ENCODE results near the gene ACTN1. TPM values are rescaled to one million over a fixed set of nuclear protein-coding genes. Genes with fewer than 3 reads are reported as not detected.

Gene ACTN1
- total and polyA plus RNA-seq, 2 experiments from 2014 or later, result 121 to 280 TPM

GRCh38 chr14:69001375-69001774 is 22.3 kb upstream of the ACTN1 start:
- no peak overlapping the region for H3K4me3 ChIP-seq
- Mint-ChIP-seq H3K4me1 (peaks cover 32% of the 10 kb centered on the region), H3K4me3 (no peak overlapping the region), H3K27ac (no peak overlapping the region), H3K27me3 (ENCODE audit: insufficient read depth, low read depth, poor library complexity) (peaks cover 8% of the 10 kb centered on the region), H3K36me3 (ENCODE audit: low read depth) (no peaks in the 10 kb centered on the region; the same call in 2 of the 3 replicates), H3K9me3 (no peaks in the 10 kb centered on the region; the same call in 2 of the 3 replicates)
- no peaks in the 10 kb centered on the region for H3K79me2 ChIP-seq (replicated peaks; ENCODE audit: insufficient read depth)
- H3K36me3 ChIP-seq (ENCODE audit: insufficient read depth), result no peaks in the 10 kb centered on the region
- H4K20me1 ChIP-seq (replicated peaks; ENCODE audit: insufficient read depth), result no peaks in the 10 kb centered on the region
- ATAC-seq (no peak), DNase-seq (ENCODE audit: low spot score) (no peak)
- H3K4me2 ChIP-seq, result no peak overlapping the region
- no peak overlapping the region for H2AFZ ChIP-seq
- H3K27me3 ChIP-seq (ENCODE audit: insufficient read depth), result no peaks in the 10 kb centered on the region
- H3K27ac ChIP-seq (ENCODE audit: low read depth), result no peak overlapping the region
- 0 out of 2 replicates have a peak, but pooled peaks cover 2% of the 10 kb centered on the region for H3F3A ChIP-seq (replicated peaks; ENCODE audit: low read depth)
- H3K9me2 ChIP-seq (ENCODE audit: insufficient read depth), result no peaks in the 10 kb centered on the region
- TF ChIP-seq POLR2AphosphoS5 (IDR thresholded peaks at IDR 0.05; ENCODE audit: low read depth), result no peak
- TF ChIP-seq ZNF462 (CRISPR knock-in tag; IDR thresholded peaks at IDR 0.05), result no peak
- TF ChIP-seq CTCF (conservative IDR thresholded peaks at IDR 0.05; ENCODE audit: low read depth in 2 of 2), result no peak
- no peak for TF ChIP-seq ZNF331 (CRISPR knock-in tag; IDR thresholded peaks at IDR 0.05; ENCODE audit: low read depth)
- TF ChIP-seq ETS1 (IDR thresholded peaks at IDR 0.05), result no peak
- no peak for TF ChIP-seq NANOG (IDR thresholded peaks at IDR 0.05; ENCODE audit: borderline replicate concordance)
- no peak for TF ChIP-seq CREB1 (CRISPR knock-in tag; IDR thresholded peaks at IDR 0.05; ENCODE audit: low read depth)
- no peak for TF ChIP-seq ZNF114 (CRISPR knock-in tag; IDR thresholded peaks at IDR 0.05)
- TF ChIP-seq JUNB (IDR thresholded peaks at IDR 0.05; ENCODE audit: unreplicated experiment), result no peak
- TF ChIP-seq EZH2 (IDR thresholded peaks at IDR 0.05; ENCODE audit: low read depth, unreplicated experiment), result no peak
- TF ChIP-seq EZH2phosphoT487 (IDR thresholded peaks at IDR 0.05; ENCODE audit: unreplicated experiment), result no peak
- no peak for TF ChIP-seq STAT1 (IDR thresholded peaks at IDR 0.05; ENCODE audit: unreplicated experiment)
- TF ChIP-seq REST (IDR thresholded peaks at IDR 0.05; ENCODE audit: unreplicated experiment), result no peak
- peaks cover 24% of the 10 kb centered on the region for H3K4me1 ChIP-seq (ENCODE audit: insufficient read depth)
